BLaER1 (cell line): ENCODE measurements around the gene ADAM15.
A peak's percentile ranks its signal among the peaks of the same experiment; 100 is the strongest.

ENCODE experiments used
- H3K27ac ChIP-seq: shearing (Covaris generic); formaldehyde crosslinking; 2 replicates; pipeline ENCODE4 v1.8.1; 2022
- H3K27me3 ChIP-seq: shearing (Covaris generic); formaldehyde crosslinking; 2 replicates; pipeline ENCODE4 v1.8.1; 2022
- H3K36me3 ChIP-seq: shearing (Covaris generic); formaldehyde crosslinking; 2 replicates; pipeline ENCODE4 v1.8.1; 2022
- H3K4me1 ChIP-seq: shearing (Covaris generic); formaldehyde crosslinking; 2 replicates; pipeline ENCODE4 v1.8.1; 2022
- H3K4me2 ChIP-seq: shearing (Covaris generic); formaldehyde crosslinking; 2 replicates; pipeline ENCODE4 v1.8.1; 2022
- H3K4me3 ChIP-seq: shearing (Covaris generic); formaldehyde crosslinking; 2 replicates; pipeline ENCODE4 v1.8.1; 2022
- H3K9ac ChIP-seq: shearing (Covaris generic); formaldehyde crosslinking; 2 replicates; pipeline ENCODE4 v1.8.1; 2022
- H3K9me3 ChIP-seq: shearing (Covaris generic); formaldehyde crosslinking; 2 replicates; pipeline ENCODE4 v1.8.1; 2022
- H4K20me1 ChIP-seq: shearing (Covaris generic); formaldehyde crosslinking; 2 replicates; pipeline ENCODE4 v1.8.1; 2022
- Cebpa-rat ChIP-seq: shearing (Covaris generic); IDR thresholded peaks from 2 replicates; pipeline ENCODE4 v1.8.1; 2022

Gene ADAM15

DNA sequence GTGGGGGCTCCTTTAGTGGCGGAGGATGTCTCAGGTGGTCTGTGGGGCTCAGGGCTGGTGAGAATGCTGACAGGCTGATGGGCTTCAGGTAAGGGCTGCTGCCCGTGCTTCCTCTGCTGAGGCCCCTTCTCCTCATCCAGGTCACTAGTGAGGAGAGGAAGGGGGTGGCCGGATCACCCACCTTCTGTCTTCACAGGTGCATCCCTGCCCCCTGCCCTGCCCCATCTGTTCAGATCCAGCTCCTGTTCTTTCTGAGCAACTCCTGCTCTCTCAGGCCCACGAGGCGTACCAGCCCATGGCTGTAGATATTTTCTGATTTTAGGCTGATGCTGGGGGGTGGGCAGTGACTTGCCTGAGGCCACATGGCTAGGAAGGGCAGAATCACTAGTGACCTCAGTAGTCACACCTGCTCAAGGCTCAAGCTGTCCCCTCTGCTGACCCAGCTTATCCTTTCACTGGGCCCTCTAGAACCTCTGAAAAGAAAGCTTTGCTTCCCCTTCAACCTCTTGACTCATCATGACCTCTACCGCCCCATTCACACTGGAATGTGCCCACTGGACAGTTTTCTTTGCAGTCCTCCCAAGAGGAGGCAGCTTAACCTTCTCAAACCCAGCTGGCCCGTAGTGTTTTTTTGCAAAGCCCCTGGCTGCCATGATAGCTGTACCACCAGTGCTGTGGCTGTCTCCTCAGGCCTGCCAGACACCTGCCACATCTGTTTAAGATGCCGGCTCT, 32.3 kb upstream of the ADAM15 start:
- no peak for TF ChIP-seq Cebpa-rat
- H3K4me2 ChIP-seq: peak overlapping the region; percentile 95
- peaks cover 72% of the 10 kb centered on the region for H3K4me1 ChIP-seq
- H3K9me3 ChIP-seq: no peaks in the 10 kb centered on the region
- H3K9ac ChIP-seq: peak overlapping the region; percentile 63; the same call in 1 of the 2 replicates
- H3K27ac ChIP-seq: peak overlapping the region; percentile 13; the same call in 1 of the 2 replicates
- H3K36me3 ChIP-seq: peaks cover 33% of the 10 kb centered on the region
- H3K27me3 ChIP-seq: no peaks in the 10 kb centered on the region
- H3K4me3 ChIP-seq: no peak overlapping the region
- peaks cover 31% of the 10 kb centered on the region; the same call in 1 of the 2 replicates for H4K20me1 ChIP-seq

- Histone ChIP-seq H3K9ac (no peak overlapping the region), H3K4me1 (peaks cover 63% of the 10 kb centered on the region), H3K27me3 (no peaks in the 10 kb centered on the region), H3K36me3 (peaks cover 25% of the 10 kb centered on the region), H3K27ac (0 out of 2 replicates have a peak overlapping the region, but pooled peaks have one; percentile 13), H4K20me1 (peaks cover 23% of the 10 kb centered on the region; the same call in 1 of the 2 replicates), H3K9me3 (no peaks in the 10 kb centered on the region), H3K4me2 (no peak overlapping the region), H3K4me3 (no peak overlapping the region)
- TF ChIP-seq Cebpa-rat: no peak
These were observed 31.5 kb upstream of the ADAM15 start for GRCh38 chr1:155019377-155020245.

DNA sequence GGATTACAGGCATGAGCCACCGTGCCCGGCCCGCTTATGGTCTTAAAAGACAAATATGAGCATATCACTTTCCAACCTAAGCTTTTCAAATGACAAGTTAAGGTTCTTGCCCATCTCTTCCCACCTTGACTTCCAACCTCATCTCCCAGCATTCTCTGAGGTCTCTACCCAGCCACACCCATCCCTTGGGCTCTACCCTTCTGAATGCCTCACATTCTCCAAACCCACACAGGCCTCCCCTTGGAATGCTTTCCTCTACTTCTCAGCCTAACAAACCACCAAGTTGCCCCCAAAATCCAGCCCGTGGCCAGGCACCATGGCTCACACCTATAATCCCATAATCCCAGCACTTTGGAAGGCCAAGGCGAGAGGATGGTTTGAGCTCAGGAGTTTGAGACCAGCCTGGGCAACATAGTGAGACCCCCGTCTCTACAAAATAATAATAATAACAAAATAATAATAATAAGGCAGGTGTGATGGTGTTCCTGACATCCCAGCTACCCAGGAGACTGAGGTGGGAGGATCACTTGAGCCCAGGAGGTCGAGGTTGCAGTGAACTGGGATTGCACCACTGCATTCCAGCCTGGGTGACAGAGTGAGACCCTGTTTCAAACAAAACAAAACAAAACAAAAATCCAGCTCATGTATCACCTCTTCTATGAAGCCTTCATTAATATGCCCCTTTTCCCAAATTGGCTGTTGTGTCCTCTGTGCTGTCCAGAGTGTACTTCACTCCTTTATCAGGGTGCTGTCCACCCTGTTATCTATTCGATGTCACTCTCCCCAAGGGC, 28.8 kb upstream of the ADAM15 start:
- Histone ChIP-seq H3K27me3 (no peaks in the 10 kb centered on the region), H3K9me3 (no peaks in the 10 kb centered on the region), H4K20me1 (no peaks in the 10 kb centered on the region; the same call in 1 of the 2 replicates), H3K4me2 (peak overlapping the region; percentile 47), H3K4me3 (no peak overlapping the region), H3K36me3 (peaks cover 4% of the 10 kb centered on the region; the same call in 1 of the 2 replicates), H3K9ac (no peak overlapping the region), H3K27ac (no peak overlapping the region), H3K4me1 (peaks cover 36% of the 10 kb centered on the region)
- no peak for TF ChIP-seq Cebpa-rat

DNA sequence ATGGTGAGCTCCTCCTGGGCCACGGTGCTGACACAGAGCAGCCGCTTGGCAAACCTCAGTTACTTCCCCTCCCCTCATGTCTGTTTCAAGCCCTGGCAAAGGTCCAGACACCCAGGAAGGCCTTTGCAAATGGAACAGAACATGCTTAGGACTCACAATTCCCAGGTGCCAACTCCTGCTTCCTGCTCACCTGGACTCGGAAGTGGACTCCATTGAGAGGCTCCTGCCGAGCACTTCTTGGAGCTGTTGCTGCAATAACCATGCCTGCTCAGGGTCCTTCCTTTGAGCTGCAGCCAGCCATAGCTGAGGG, 28.2 kb upstream of the ADAM15 start:
- TF ChIP-seq Cebpa-rat: no peak
- H3K27me3 ChIP-seq: no peaks in the 10 kb centered on the region
- H3K4me2 ChIP-seq: peak overlapping the region; percentile 47
- no peaks in the 10 kb centered on the region; the same call in 1 of the 2 replicates for H4K20me1 ChIP-seq
- peaks cover 4% of the 10 kb centered on the region; the same call in 1 of the 2 replicates for H3K36me3 ChIP-seq
- H3K4me3 ChIP-seq: no peak overlapping the region
- no peak overlapping the region for H3K9ac ChIP-seq
- no peaks in the 10 kb centered on the region for H3K9me3 ChIP-seq
- H3K4me1 ChIP-seq: peaks cover 33% of the 10 kb centered on the region
- no peak overlapping the region for H3K27ac ChIP-seq

GRCh38 chr1:155023627-155024026, 27.5 kb upstream of the ADAM15 start:
- Histone ChIP-seq H3K4me2 (no peak overlapping the region), H3K4me1 (peaks cover 25% of the 10 kb centered on the region), H3K27me3 (no peaks in the 10 kb centered on the region), H3K9me3 (no peaks in the 10 kb centered on the region), H3K36me3 (peaks cover 4% of the 10 kb centered on the region; the same call in 1 of the 2 replicates), H4K20me1 (no peaks in the 10 kb centered on the region; the same call in 1 of the 2 replicates), H3K27ac (no peak overlapping the region), H3K9ac (no peak overlapping the region), H3K4me3 (no peak overlapping the region)
- no peak for TF ChIP-seq Cebpa-rat

DNA sequence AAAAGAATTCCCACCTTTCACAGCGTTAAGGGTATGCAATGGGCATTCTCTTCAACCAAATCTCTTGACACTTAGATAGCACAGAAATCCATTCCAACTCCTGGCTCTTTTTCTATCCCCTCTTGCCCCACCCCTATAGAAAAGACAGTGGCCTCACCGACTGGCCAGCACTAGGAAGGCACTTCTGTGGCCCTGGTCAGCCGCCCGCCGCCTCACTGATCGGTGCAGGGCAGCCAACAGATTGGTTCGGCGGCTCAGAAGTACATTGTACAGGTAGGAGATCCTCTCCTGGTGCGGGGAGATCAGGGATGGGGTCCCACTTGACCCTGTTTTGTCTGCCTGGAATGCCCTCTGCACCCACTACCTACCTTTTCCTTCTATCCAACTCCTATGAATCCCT, 26.8 kb upstream of the ADAM15 start:
- Histone ChIP-seq H3K27me3 (no peaks in the 10 kb centered on the region), H3K9ac (no peak overlapping the region), H3K36me3 (no peaks in the 10 kb centered on the region; the same call in 1 of the 2 replicates), H4K20me1 (no peaks in the 10 kb centered on the region), H3K4me3 (no peak overlapping the region), H3K9me3 (no peaks in the 10 kb centered on the region), H3K27ac (no peak overlapping the region), H3K4me1 (peaks cover 18% of the 10 kb centered on the region), H3K4me2 (no peak overlapping the region)
- TF ChIP-seq Cebpa-rat: no peak

DNA sequence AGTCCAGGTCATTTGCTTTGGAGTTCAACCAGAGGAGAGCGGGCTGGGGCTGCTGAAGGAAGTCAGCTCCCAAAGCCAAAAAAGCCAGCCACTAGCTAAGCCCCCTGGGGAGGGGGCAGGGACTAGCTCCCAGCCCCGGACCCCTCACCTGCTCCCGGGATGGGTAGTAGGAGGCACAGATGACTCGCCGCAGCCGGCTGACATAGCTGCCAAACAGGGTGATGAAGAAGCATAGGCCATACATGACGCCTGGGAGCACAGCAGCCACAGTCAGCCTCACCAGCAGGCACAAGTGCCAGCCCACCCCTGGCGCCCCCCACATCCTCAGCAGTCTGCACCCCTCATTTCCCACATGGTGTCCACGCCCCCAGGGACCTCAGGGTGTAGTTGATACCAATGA, 25.0 kb upstream of the ADAM15 start:
- no peak overlapping the region for H3K4me2 ChIP-seq
- H3K9ac ChIP-seq: no peak overlapping the region
- H3K4me3 ChIP-seq: no peak overlapping the region
- no peaks in the 10 kb centered on the region for H4K20me1 ChIP-seq
- H3K4me1 ChIP-seq: peaks cover 11% of the 10 kb centered on the region
- no peak overlapping the region for H3K27ac ChIP-seq
- TF ChIP-seq Cebpa-rat: no peak
- H3K36me3 ChIP-seq: no peaks in the 10 kb centered on the region
- no peaks in the 10 kb centered on the region for H3K9me3 ChIP-seq
- H3K27me3 ChIP-seq: no peaks in the 10 kb centered on the region

- TF ChIP-seq Cebpa-rat: no peak
- no peaks in the 10 kb centered on the region for H3K9me3 ChIP-seq
- H3K27ac ChIP-seq: no peak overlapping the region
- H3K27me3 ChIP-seq: no peaks in the 10 kb centered on the region
- no peaks in the 10 kb centered on the region for H3K36me3 ChIP-seq
- H3K4me3 ChIP-seq: no peak overlapping the region
- H3K9ac ChIP-seq: no peak overlapping the region
- peaks cover 11% of the 10 kb centered on the region for H3K4me1 ChIP-seq
- no peaks in the 10 kb centered on the region for H4K20me1 ChIP-seq
- no peak overlapping the region for H3K4me2 ChIP-seq
These were observed 24.5 kb upstream of the ADAM15 start for GRCh38 chr1:155026588-155026987.

DNA sequence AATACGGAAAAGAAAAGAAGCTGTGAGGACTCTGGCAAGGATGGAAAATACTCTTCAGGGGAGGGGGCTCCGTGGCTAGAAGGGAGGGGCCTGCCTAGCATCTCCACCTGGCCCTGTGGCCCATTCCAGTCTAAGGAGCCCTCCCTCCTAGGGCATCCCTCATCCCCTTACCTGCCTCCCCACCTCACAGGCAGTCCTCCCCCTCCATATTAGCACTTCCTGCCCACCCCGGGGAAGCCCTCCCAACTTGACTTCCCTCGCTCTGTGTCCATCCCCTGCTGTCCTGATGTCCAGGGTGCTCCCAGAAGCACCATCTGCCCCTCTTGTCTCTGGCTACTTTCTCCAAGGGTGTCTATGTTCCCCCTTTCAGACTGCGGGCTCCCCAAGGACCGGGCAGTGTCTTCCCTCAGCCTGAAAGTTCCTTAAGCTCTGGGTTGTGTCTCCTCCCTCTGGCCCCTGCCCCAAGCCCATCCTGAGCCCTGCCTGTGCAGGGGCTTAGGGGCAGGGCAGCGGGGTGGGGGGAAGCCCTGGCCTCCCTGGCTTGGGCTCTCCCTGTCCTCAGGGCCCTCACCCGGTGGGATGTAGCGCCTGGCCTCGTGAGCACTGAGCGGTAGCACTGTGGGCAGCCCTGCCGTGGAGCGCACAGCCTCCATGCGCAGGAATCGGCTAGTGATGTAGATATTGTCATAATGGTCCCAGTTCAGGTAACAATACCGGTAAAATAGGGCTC, 21.4 kb upstream of the ADAM15 start:
- no peaks in the 10 kb centered on the region for H3K36me3 ChIP-seq
- TF ChIP-seq Cebpa-rat: no peak
- no peak overlapping the region for H3K4me3 ChIP-seq
- H3K4me1 ChIP-seq: no peaks in the 10 kb centered on the region
- H4K20me1 ChIP-seq: no peaks in the 10 kb centered on the region
- H3K9ac ChIP-seq: no peak overlapping the region
- no peaks in the 10 kb centered on the region for H3K27me3 ChIP-seq
- H3K27ac ChIP-seq: no peak overlapping the region
- no peak overlapping the region for H3K4me2 ChIP-seq
- no peaks in the 10 kb centered on the region for H3K9me3 ChIP-seq
